LNCaP clone FGC (cell line): ENCODE results near the gene ANAPC1.
"Not testable (repeated sequence)": the region's sequence is repeated elsewhere in the genome, so short reads cannot be mapped to it uniquely, and the experiment has no call there.

Source experiments
- DNase-seq: peaks from one replicate; pipeline ENCODE4 v3.0.0-alpha.2; 2011; ENCODE audit warnings: low read depth
- H3K4me3 ChIP-seq: 2 replicates; pipeline ENCODE4 v1.5.1; 2011; ENCODE audit warnings: mild to moderate bottlenecking, low read depth, low read length, control low read depth
- TF ChIP-seq, protein P1 (sequence below): IDR thresholded peaks from 2 replicates; pipeline ENCODE4 v1.5.1; 2012; ENCODE audit warnings: mild to moderate bottlenecking; ENCODE audit not compliant: control insufficient read depth, insufficient read depth; ENCODE audit errors: extremely low read depth

Gene ANAPC1

DNA sequence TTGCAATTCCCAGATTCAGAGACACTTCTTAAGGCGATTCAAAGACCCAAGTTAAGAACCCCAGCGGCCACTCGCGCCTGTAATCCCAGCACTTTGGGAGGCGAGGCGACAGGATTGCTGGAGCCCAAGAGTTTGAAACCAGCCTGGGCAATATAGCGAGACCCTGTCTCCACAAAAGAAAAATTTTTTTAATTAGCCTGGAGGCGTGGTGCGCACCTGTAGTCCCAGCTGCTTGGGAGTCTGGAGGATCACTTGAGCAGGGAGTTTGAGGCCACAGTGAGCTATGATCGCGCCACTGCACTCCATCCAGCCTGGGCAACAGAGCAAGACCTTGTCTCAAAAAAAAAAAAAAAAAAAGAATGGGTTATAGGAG, 585 bp upstream of the ANAPC1 start:
- TF ChIP-seq, protein P1, sequence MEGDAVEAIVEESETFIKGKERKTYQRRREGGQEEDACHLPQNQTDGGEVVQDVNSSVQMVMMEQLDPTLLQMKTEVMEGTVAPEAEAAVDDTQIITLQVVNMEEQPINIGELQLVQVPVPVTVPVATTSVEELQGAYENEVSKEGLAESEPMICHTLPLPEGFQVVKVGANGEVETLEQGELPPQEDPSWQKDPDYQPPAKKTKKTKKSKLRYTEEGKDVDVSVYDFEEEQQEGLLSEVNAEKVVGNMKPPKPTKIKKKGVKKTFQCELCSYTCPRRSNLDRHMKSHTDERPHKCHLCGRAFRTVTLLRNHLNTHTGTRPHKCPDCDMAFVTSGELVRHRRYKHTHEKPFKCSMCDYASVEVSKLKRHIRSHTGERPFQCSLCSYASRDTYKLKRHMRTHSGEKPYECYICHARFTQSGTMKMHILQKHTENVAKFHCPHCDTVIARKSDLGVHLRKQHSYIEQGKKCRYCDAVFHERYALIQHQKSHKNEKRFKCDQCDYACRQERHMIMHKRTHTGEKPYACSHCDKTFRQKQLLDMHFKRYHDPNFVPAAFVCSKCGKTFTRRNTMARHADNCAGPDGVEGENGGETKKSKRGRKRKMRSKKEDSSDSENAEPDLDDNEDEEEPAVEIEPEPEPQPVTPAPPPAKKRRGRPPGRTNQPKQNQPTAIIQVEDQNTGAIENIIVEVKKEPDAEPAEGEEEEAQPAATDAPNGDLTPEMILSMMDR = no peak
- H3K4me3 ChIP-seq = peak overlapping the region; percentile 93
- DNase-seq = no peak

DNA sequence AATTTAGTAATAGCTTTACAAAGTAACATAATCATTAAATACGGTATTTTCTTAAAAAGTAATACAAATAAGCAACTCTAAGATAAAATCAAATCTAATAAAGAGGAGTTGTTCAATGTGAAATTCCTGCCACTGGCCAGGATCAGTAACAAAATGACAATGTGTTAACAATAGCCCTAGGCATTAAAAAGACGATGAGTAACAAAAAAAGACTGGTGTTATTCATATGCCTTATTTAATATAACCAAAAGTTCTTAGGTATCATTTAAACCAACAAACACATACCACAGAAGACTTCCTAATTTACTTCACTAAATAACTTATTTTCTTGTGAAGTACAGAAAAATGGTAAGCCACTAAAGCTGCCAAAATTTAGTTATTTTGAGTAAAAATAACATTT, 11.2 kb downstream of the ANAPC1 start:
- H3K4me3 ChIP-seq, DNase-seq: not testable (repeated sequence)

GRCh38 chr2:111865124-111865523, 18.9 kb downstream of the ANAPC1 start:
- not testable (repeated sequence) for H3K4me3 ChIP-seq, DNase-seq

DNA sequence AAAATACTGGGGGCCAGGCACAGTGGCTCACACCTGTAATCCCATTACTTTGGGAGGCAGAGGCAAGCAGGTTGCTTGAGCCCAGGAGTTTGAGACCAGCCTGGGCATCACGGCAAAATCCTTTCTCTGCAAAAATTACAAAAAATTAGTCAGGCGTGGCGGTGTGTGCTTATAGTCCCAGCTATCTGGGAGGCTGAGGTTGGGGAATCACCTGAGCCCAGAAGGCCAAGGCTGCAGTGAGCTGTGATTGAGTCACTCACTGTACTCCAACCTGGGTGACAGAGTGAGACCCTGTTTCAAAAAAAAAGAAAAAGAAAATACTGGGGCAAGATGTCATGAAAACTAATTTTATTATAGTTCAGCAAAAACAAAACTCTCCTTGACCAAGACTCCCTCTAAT, 24.0 kb downstream of the ANAPC1 start:
- not testable (repeated sequence) for DNase-seq, H3K4me3 ChIP-seq

GRCh38 chr2:111852544-111852943, 31.4 kb downstream of the ANAPC1 start:
- not testable (repeated sequence) for H3K4me3 ChIP-seq, DNase-seq

DNA sequence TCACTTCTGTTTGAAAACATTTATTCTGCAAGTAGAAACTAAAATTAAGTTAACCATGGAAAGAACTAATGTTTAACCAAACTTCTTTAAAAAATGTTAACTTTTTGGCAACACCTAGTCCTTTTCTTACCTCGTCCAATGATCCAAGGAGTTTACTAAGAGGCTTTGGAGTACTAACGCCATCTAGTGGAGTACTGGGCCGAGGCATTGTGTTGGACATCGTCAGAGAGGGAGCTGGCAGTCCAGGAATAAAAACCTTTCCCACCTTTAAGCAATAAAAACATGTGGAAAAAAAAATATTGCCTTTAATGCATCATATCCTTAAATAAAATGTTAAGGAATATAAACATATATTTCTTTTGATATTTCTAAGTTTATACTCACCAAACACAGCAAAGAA, 33.3 kb downstream of the ANAPC1 start:
- TF ChIP-seq, protein P1 = peak; percentile 34
- not testable (repeated sequence) for DNase-seq, H3K4me3 ChIP-seq

GRCh38 chr2:111839625-111840282, 44.2 kb downstream of the ANAPC1 start:
- not testable (repeated sequence) for H3K4me3 ChIP-seq, DNase-seq

GRCh38 chr2:111838992-111839391, 45.0 kb downstream of the ANAPC1 start:
- DNase-seq = not testable (repeated sequence)

GRCh38 chr2:111834221-111834620, 49.8 kb downstream of the ANAPC1 start:
- DNase-seq = not testable (repeated sequence)

More at GRCh38 chr2:111838992-111839391, 45.0 kb downstream of the ANAPC1 start:
- not testable (repeated sequence) for H3K4me3 ChIP-seq

DNA sequence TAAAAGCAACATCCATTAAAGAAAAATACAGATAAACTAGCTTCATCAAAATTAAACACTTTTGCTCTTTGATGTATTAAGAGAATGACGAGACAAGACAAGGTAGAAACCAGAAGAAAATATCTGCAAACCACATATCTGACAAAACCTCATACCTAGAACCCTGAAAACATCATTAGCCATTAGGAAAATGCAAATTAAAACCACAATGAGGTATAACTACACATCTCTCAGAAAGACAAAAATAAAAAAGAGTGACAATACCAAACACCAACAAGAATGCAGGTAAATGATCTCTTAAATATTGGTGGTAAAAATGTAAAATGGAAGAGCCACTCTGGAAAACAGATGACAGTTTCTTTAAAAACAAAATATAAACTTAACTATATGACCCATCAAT, 53.5 kb downstream of the ANAPC1 start:
- not testable (repeated sequence) for DNase-seq, H3K4me3 ChIP-seq

More at GRCh38 chr2:111834221-111834620, 49.8 kb downstream of the ANAPC1 start:
- not testable (repeated sequence) for H3K4me3 ChIP-seq

GRCh38 chr2:111828217-111828766, 55.7 kb downstream of the ANAPC1 start:
- not testable (repeated sequence) for H3K4me3 ChIP-seq, DNase-seq

DNA sequence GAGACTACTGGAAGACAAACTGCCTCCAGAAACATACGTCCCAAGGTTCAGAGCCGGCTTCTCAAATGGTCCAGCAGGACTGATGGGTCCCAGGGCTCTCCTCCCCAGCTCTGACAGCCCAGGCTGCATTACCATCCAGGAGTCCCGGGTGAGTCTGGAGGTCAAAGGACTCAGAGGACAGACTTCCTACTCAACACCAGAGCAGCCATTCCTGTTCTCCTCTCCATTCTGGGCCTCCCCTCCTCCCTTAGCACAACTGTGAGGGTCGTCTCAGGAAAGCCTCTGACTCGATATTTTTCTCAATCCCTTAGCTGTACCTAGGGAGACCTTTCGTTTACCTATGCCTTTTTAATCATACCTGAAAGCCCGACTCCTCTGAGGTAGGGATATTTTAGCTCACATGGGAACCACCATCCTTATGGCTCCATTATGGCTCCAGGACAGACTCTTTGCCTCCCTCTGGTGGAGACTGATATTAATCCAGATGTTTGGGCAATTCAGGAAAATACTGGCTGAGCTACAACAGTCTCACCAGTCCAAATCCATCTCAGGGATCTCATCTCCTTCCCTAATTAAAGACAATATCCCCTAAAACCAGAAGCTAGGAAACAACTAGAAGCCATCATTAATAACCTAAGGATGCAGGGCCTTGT, 70.9 kb downstream of the ANAPC1 start:
- not testable (repeated sequence) for H3K4me3 ChIP-seq, DNase-seq
- TF ChIP-seq, protein P1 = peak; percentile 22

- not testable (repeated sequence) for H3K4me3 ChIP-seq, DNase-seq
These were observed 93.4 kb downstream of the ANAPC1 start for GRCh38 chr2:111790633-111791032.

DNA sequence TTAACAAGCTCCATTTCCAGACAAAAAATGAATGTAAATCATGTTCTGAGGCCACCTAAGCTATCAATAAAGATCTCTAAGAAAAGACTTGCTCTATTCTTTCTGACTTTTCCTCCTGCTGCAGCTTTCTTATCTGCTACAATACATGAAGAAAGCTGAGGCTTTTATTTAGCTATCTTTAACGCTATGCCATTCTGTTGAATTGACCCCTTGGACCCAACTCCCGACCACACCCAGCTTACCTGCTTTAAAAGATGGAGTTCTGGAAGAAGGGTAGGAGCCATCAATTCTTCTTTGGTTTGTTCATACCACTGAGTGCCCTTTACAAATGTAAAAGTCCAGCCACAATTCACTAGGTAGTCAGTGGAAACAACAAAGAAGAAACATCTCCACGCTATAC, 99.9 kb downstream of the ANAPC1 start:
- H3K4me3 ChIP-seq, DNase-seq: not testable (repeated sequence)

DNA sequence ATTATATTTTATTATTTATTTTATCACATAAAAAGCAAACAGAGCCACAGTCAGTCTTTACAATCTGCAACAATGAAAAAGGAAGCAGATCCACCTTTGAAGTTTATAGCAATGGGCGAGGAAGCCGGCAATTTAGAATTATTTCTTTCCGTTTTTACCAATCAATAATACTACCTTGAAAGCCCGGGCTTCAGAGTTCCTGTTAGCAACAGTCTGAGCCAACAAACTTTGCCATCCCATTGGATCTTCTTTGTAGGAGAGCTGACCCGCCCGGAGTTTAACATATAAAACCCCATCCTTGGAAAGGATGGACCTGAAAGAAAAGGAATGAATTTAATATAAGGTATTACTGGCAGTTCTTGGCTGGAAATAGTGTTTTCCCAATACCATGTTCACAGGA, 101.8 kb downstream of the ANAPC1 start:
- H3K4me3 ChIP-seq, DNase-seq: not testable (repeated sequence)

DNA sequence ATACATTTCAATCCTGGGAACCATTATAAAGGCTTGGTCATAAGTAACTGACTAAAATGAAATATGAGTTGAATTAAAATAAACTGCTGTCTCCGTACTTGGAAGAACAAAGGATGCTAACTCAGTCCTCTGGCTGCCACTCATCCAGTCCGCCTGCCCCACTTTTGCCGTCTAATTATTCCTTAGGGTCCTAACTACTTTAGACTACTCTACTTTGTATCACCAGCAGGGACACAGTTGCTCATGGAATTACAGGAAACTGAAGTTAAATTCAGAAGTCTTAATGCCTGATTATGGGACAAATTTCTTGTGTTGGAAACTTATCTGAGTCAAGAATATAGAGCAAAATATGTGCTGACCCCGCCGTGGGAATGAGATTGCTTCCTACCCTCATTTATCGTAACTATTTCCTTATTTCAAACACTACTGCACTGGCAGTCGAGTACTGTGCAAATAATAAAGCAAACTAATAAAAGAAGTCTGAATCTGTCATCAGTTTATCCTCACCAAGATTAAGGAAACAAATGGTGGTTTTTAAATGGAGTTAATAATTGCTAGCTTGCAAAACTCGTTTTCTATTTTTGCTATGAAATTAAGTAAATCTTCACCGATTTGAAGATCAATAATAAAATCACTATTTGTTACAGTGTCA, 102.4 kb downstream of the ANAPC1 start:
- DNase-seq = peak; percentile 66
- not testable (repeated sequence) for H3K4me3 ChIP-seq
